ENCODE measurements around the gene CNTN4. TPM values are rescaled to one million over a fixed set of nuclear protein-coding genes. Genes with fewer than 3 reads are reported as not detected.

The CNTN4 gene
- total RNA-seq, 1 experiment from 2014 or later: 1.6 TPM

GRCh38 chr3:2303566-2303965, 204.9 kb downstream of the CNTN4 start:
- Histone ChIP-seq H3K27ac (ENCODE audit: insufficient read length, low read depth, low read length) (no peak overlapping the region), H2AK5ac (ENCODE audit: insufficient read length, low read length) (no peak overlapping the region), H3K23ac (ENCODE audit: insufficient read length, low read depth, low read length) (no peak overlapping the region), H4K20me1 (ENCODE audit: control insufficient read depth, insufficient read depth, insufficient read length) (no peaks in the 10 kb centered on the region), H2BK20ac (ENCODE audit: low read depth, low read length, poor library complexity, severe bottlenecking) (no peak overlapping the region), H3K79me1 (ENCODE audit: insufficient read depth, low read depth, low read length, poor library complexity, severe bottlenecking) (no peaks in the 10 kb centered on the region), H4K5ac (ENCODE audit: insufficient read length, low read depth, low read length) (no peak overlapping the region), H4K91ac (ENCODE audit: insufficient read length, low read depth, low read length) (no peak overlapping the region), H3K4me1 (ENCODE audit: insufficient read depth, low read length) (peaks cover 2% of the 10 kb centered on the region; the same call in 1 of the 2 replicates), H2BK15ac (ENCODE audit: low read depth, low read length) (no peak overlapping the region), H3K9ac (ENCODE audit: extremely low read depth, insufficient read length, low read length) (no peak overlapping the region), H3K18ac (ENCODE audit: insufficient read length, low read depth, low read length) (no peak overlapping the region), H3K9me3 (ENCODE audit: control insufficient read depth, low read depth, low read length) (no peaks in the 10 kb centered on the region), H3K14ac (ENCODE audit: insufficient read depth, low read length) (no peak overlapping the region), H3K23me2 (ENCODE audit: insufficient read length, low read depth, low read length, poor library complexity, severe bottlenecking) (no peaks in the 10 kb centered on the region), H2BK120ac (ENCODE audit: low read depth, low read length, poor library complexity, severe bottlenecking) (no peak overlapping the region), H4K8ac (replicated peaks; ENCODE audit: insufficient read length, low read depth, low read length) (no peak overlapping the region), H2BK12ac (ENCODE audit: insufficient read length, low read depth, low read length) (no peak overlapping the region), H2BK5ac (ENCODE audit: insufficient read length, low read length) (no peak overlapping the region), H2AFZ (ENCODE audit: low read length) (no peak overlapping the region), H3T11ph (ENCODE audit: low read length) (no peak overlapping the region), H3K79me2 (ENCODE audit: insufficient read depth, low read length) (no peaks in the 10 kb centered on the region), H3K56ac (ENCODE audit: insufficient read length, low read depth, low read length) (no peak overlapping the region), H3K27me3 (ENCODE audit: insufficient read depth, low read length) (no peaks in the 10 kb centered on the region), H3K4ac (ENCODE audit: low read depth, low read length) (no peak overlapping the region), H3K4me2 (ENCODE audit: insufficient read depth, insufficient read length, low read length) (no peak overlapping the region)
- H3K4me1 Mint-ChIP-seq: peaks cover 14 to 24% of the 10 kb centered on the region in 2 experiments
- peak; percentile 45 for DNase-seq
- no peak for TF ChIP-seq CTCF (conservative IDR thresholded peaks at IDR 0.05)
- no peak overlapping the region for H3K4me3 Mint-ChIP-seq
- H3K9me3 Mint-ChIP-seq: peaks cover 5% of the 10 kb centered on the region in 2 experiments; a peak in 3 of 5 replicates
- WGBS (ENCODE audit: extremely low coverage, insufficient read length, low lambda C conversion rate): no CpG with 5 or more reads among the region's 6 CpGs
- H3K36me3 Mint-ChIP-seq (ENCODE audit: insufficient read depth in 1 of 3, low read depth in 3 of 3): peaks cover 0 to 13% (median 6%) of the 10 kb centered on the region in 3 experiments; a peak in 3 of 7 replicates
- H3K27me3 Mint-ChIP-seq (ENCODE audit: low read depth): no peaks in the 10 kb centered on the region
- H3K27ac Mint-ChIP-seq: no peak overlapping the region

All from H9 (cell line).